Stimulated activated naive CD8-positive, alpha-beta T cell treated with anti-CD3 and anti-CD28 coated beads, Interleukin-15, Interleukin-2, amounts not matched to agents 100 U/mL and 50 U/mL, for 24 hours (primary cell): Measurements from ENCODE around the gene NACC1.
A peak's percentile ranks its signal among the peaks of the same experiment; 100 is the strongest.
"Not testable (repeated sequence)": the region's sequence is repeated elsewhere in the genome, so short reads cannot be mapped to it uniquely, and the experiment has no call there.

Experiments used
- ATAC-seq: fragments of 150-1000 bp; cut with Tn5 transposase; one replicate; pipeline ENCODE4 v1.10.0; 2021
- DNase-seq: peaks from one replicate; pipeline ENCODE4 v3.0.0; 2021

NACC1 gene

GRCh38 chr19:13164343-13165161 lies 46.5 kb downstream of the NACC1 start:
- no peak for ATAC-seq
- peak; percentile 53 for DNase-seq

GRCh38 chr19:13165162-13165997 lies 47.3 kb downstream of the NACC1 start:
- no peak for ATAC-seq
- DNase-seq, result no peak

GRCh38 chr19:13166151-13166550 lies 48.1 kb downstream of the NACC1 start:
- not testable (repeated sequence) for ATAC-seq, DNase-seq

DNA sequence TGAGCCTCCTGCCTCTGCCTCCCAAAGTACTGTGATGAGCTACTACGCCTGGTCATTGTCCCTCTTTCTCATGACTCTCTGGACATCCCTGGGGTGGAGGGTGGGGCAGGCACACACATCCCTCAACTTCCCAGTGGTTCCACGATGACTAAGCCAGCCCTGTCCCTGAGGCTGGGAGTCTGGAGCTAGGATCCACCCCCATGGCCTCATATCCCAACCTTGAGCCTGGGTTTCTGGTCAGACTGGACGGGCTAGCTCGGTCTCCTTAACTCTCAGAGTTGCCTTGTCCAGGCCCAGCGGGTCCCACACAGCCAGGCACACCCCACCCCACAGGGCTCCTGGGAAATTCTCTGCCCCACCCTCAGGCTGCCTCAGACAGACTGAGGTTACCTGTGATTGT lies 51.7 kb downstream of the NACC1 start:
- ATAC-seq, result no peak
- no peak for DNase-seq

DNA sequence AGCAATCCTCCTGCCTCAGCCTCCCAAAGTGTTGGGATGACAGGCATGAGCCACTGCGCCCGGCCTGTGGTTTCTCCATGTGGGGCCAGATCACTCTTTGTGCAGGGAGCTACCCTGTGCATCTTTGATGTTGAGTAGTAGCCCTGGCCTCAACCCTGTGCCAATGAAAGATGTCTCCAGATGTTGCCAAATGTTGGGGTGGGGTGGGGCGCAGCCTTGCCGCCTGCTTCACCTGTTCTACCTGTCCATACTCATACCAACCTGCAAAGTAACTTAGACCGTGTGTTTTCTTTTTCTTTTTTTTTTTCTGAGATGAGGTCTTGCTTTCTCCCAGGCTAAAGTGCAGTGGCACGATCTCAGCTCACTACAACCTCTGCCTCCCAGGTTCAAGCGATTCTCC lies 53.1 kb downstream of the NACC1 start:
- DNase-seq (no peak), ATAC-seq (no peak)

DNA sequence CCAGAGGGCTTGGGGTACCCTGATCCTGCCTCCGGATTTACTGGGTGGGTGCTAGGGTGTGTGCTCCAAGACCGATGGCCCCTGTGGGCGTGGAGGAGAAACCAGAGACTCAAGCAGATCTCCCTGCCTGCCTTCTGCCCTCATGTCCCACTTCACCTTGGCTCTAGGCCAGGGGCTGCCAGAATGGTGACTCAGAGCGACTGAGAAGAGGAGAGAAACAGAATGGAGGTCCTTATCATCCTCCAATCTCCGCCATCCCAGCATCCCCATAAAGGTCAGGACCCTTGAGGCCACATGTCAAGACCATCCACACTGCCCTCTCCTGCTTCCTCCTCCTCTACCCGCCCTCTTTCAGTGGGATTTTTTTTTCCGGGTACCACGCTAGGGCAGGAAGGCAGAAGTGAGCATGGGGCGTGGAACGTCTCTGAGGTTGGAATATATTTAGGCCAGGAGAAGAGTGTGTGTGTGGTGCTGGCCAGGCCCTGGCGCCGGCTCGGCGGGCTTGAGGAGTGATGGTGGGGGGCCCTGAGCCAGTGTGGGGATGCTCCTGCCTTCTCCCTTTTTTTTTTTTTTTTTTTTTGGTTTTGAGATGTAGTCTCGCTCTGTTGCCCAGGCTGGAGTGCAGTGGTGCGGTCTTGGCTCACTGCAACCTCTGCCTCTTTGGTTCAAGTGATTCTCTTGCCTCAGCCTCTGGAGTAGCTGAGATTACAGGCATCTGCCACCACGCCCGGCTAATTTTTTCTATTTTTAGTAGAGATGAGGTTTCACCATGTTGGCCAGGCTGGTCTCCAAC lies 54.5 kb downstream of the NACC1 start:
- peak; percentile 38 for ATAC-seq

GRCh38 chr19:13173139-13173737 lies 55.2 kb downstream of the NACC1 start:
- ATAC-seq (no peak), DNase-seq (no peak)

More for the DNA sequence above, 54.5 kb downstream of the NACC1 start:
- DNase-seq, result peak; percentile 86

DNA sequence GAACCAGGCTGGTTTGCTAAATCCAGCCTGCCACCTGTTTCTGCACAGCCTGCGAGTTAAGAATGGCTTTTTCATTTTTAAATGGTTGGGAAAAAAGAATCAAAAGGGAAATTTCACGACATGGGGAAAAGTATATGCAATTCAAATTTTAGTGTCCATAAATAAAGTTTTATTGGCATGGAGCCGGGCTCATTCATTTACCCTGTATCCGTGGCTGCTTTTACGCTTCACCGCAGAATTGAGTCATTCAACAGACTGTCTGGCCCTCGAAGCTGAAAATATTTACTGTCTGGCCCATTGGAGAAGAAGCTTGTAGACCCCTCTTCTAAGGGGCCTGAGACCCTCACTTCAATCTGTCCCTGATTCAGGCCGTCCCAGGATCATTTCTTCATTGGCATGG lies 58.3 kb downstream of the NACC1 start:
- ATAC-seq (no peak), DNase-seq (no peak)

DNA sequence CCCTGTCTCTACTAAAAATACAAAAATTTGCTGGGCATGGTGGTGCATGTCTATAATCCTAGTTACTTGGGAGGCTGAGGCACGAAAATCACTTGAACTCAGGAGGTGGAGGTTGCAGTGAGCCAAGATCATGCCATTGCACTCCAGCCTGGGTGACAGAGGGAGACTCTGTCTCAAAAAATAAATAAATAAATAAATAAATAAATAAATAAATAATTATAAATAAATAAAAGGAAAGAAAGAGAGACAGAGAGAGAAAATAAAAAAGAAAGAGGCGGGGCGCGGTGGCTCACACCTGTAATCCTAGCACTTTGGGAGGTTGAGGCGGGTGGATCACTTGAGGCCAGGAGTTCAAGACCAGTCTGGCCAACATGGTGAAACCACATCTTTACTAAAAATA lies 59.5 kb downstream of the NACC1 start:
- not testable (repeated sequence) for DNase-seq, ATAC-seq

DNA sequence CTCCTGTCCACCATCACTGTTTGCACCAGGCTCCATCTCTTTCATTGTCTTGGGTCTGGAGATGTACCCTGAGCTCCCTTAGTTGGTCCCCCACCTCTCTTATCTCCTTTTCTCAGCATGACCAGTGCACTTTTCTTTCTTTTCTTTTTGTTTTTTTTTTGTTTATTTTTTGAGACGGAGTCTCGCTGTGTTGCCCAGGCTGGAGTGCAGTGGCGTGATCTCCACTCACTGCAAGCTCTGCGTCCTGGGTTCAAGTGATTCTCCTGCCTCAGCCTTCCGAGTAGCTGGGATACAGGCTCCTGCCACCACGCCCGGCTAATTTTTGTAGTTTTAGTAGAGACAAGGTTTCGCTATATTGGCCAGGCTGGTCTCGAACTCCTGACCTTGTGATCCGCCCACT lies 60.2 kb downstream of the NACC1 start:
- not testable (repeated sequence) for ATAC-seq, DNase-seq

GRCh38 chr19:13181747-13182388 lies 63.8 kb downstream of the NACC1 start:
- DNase-seq, result peak; percentile 65
- peak; percentile 85 for ATAC-seq

DNA sequence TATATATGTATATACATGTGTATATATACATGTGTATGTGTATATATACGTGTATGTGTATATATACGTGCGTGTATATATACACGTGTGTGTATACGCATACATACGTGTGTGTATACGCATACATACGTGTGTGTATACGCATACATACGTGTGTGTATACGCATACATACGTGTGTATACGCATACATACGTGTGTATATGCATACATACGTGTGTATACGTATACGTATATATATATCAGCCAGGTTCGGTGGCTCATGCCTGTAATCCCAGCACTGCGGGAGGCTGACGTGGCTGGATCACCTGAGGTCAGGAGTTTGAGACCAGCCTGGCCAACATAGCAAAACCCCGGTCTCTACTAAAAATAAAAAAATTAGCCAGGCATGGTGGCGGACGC lies 66.9 kb downstream of the NACC1 start:
- not testable (repeated sequence) for ATAC-seq, DNase-seq

DNA sequence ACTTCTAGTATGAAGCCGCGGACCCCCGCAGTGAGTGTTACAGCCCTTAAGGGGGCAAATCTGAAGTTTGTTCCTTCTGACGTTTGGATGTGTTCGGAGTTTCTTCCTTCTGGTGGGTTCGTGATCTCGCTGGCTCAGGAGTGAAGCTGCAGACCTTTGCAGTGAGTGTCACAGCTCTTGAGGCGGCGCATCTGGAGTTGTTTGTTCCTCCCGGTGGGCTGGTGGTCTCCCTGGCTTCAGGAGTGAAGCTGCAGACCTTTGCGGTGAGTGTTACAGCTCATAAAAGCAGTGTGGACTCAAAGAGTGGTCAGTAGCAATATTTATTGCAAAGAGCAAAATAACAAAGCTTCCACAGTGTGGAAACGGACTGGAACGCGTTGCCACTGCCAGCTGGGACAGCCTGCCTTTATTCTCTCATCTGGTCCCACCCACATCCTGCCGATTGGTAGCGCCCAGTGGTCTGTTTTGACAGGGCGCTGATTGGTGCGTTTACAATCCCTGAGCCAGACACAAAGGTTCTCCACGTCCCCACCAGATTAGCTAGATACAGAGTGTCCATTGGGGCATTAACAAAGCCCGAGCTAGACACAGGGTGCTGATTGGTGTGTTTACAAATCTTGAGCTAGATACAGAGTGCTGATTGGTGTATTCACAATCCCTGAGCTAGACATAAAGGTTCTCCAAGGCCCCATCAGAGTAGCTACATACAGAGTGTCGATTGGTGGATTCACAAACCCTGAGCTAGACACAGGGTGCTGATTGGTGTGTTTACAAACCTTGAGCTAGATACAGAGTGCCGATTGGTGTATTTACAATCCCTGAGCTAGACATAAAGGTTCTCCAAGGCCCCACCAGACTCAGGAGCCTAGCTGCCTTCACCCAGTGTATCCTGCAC lies 67.9 kb downstream of the NACC1 start:
- DNase-seq, ATAC-seq: not testable (repeated sequence)

- not testable (repeated sequence) for ATAC-seq, DNase-seq
Measured at GRCh38 chr19:13186688-13187087, 68.6 kb downstream of the NACC1 start.

GRCh38 chr19:13187419-13187818 lies 69.4 kb downstream of the NACC1 start:
- no peak for DNase-seq
- no peak for ATAC-seq

- DNase-seq (no peak), ATAC-seq (no peak)
Measured at GRCh38 chr19:13189600-13189999, 71.5 kb downstream of the NACC1 start.
